ENCODE measurements around the gene RETREG3.

- TF ChIP-seq POLR2A (IDR thresholded peaks at IDR 0.05; ENCODE audit: low read depth, low read length) (no peak), MAFK (IDR thresholded peaks at IDR 0.05; ENCODE audit: low read depth, low read length) (no peak), CTCF (conservative IDR thresholded peaks at IDR 0.05; ENCODE audit: low read depth, low read length) (no peak), CEBPB (IDR thresholded peaks at IDR 0.05; ENCODE audit: low read depth, low read length) (no peak), ELK1 (IDR thresholded peaks at IDR 0.05; ENCODE audit: borderline replicate concordance, low read depth, low read length) (no peak), RAD21 (IDR thresholded peaks at IDR 0.05; ENCODE audit: low read length) (no peak), RCOR1 (IDR thresholded peaks at IDR 0.05; ENCODE audit: insufficient replicate concordance, low read length) (no peak), CHD1 (IDR thresholded peaks at IDR 0.05; ENCODE audit: low read depth, low read length) (no peak), SMC3 (IDR thresholded peaks at IDR 0.05; ENCODE audit: low read depth, low read length) (no peak), BHLHE40 (IDR thresholded peaks at IDR 0.05; ENCODE audit: low read depth, low read length) (no peak), RFX5 (IDR thresholded peaks at IDR 0.05; ENCODE audit: low read depth, low read length) (no peak), FOS (IDR thresholded peaks at IDR 0.05; ENCODE audit: low read depth, low read length) (no peak), MAZ (IDR thresholded peaks at IDR 0.05; ENCODE audit: borderline replicate concordance, low read depth, low read length) (no peak)
- TF ChIP-seq, protein P1, sequence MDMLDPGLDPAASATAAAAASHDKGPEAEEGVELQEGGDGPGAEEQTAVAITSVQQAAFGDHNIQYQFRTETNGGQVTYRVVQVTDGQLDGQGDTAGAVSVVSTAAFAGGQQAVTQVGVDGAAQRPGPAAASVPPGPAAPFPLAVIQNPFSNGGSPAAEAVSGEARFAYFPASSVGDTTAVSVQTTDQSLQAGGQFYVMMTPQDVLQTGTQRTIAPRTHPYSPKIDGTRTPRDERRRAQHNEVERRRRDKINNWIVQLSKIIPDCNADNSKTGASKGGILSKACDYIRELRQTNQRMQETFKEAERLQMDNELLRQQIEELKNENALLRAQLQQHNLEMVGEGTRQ (IDR thresholded peaks at IDR 0.05; ENCODE audit: low read depth, low read length), result no peak
These were observed 55.9 kb downstream of the RETREG3 start for GRCh38 chr17:42553161-42553818.

Measured in IMR-90 (cell line).